Astrocyte of the spinal cord (primary cell): Measurements from ENCODE around the gene NDUFAF5.
"Not testable (repeated sequence)": the region's sequence is repeated elsewhere in the genome, so short reads cannot be mapped to it uniquely, and the experiment has no call there.

ENCODE experiments used
- DNase-seq: peaks from one replicate; pipeline ENCODE4 v3.0.0; 2011; ENCODE audit warnings: low read depth, low spot score
- H3K4me3 ChIP-seq: 2 replicates; pipeline ENCODE4 v1.5.1; 2011; ENCODE audit warnings: low read depth, mild to moderate bottlenecking, low read length, moderate library complexity
- in situ Hi-C: cut with HindIII; loops from 2 replicates; pipeline ENCODE4 v1.10.0; 2017; ENCODE audit warnings: low sequenced_read_pairs
- TF ChIP-seq, protein P1 (sequence below): IDR thresholded peaks from 2 replicates; pipeline ENCODE4 v1.5.1; 2012; ENCODE audit warnings: low read depth, mild to moderate bottlenecking, low read length, inconsistent platforms

Gene NDUFAF5

DNA sequence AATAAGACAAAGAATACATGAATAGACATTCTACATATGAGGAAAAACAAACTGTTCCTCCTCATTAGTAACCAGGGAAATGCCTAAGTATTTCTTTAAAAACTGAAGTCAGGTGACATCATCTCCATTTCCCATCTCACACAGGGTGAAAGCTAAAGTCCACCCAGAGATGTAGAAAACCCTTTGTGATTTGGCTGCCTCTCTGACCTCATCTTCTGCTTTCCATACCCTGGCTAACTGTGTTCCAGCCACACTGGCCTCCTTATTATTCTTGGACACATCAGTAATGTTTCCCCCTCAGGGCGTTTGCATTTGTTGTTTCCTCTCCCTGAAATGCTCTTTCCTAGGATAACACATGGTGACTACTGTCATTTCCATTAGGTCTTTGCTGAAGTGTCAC, 40.5 kb upstream of the NDUFAF5 start:
- in situ Hi-C loops, result no loop called here
- DNase-seq, result no peak
- H3K4me3 ChIP-seq, result no peak overlapping the region
- TF ChIP-seq, protein P1, sequence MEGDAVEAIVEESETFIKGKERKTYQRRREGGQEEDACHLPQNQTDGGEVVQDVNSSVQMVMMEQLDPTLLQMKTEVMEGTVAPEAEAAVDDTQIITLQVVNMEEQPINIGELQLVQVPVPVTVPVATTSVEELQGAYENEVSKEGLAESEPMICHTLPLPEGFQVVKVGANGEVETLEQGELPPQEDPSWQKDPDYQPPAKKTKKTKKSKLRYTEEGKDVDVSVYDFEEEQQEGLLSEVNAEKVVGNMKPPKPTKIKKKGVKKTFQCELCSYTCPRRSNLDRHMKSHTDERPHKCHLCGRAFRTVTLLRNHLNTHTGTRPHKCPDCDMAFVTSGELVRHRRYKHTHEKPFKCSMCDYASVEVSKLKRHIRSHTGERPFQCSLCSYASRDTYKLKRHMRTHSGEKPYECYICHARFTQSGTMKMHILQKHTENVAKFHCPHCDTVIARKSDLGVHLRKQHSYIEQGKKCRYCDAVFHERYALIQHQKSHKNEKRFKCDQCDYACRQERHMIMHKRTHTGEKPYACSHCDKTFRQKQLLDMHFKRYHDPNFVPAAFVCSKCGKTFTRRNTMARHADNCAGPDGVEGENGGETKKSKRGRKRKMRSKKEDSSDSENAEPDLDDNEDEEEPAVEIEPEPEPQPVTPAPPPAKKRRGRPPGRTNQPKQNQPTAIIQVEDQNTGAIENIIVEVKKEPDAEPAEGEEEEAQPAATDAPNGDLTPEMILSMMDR, result no peak

DNA sequence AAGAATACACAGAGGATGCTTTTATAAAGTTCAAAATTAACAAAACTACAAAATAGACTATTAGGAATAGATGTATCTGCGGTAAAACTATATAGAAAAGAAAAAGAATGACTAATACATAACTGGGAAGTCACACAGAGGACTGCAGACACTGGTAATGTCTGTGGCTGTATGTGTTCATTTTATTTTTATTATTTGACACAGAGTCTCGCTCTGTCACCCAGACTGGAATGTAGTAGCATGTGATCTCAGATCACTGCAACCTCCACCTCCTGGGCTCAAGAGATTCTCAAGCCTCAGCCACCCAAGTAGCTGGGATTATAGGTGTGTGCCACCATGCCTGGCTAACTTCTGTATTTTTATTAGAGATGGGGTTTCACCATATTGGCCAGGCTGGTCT, 39.0 kb upstream of the NDUFAF5 start:
- in situ Hi-C loops, result no loop called here
- no peak overlapping the region for H3K4me3 ChIP-seq
- TF ChIP-seq, protein P1, result no peak
- no peak for DNase-seq

- TF ChIP-seq, protein P1, result no peak
- in situ Hi-C loops, result no loop called here
- DNase-seq, result no peak
- no peak overlapping the region for H3K4me3 ChIP-seq
Measured at GRCh38 chr20:13749811-13750210, 35.0 kb upstream of the NDUFAF5 start.

GRCh38 chr20:13753436-13754036, 31.3 kb upstream of the NDUFAF5 start:
- DNase-seq, result no peak
- in situ Hi-C loops, result no loop called here
- H3K4me3 ChIP-seq, result no peak overlapping the region
- TF ChIP-seq, protein P1, result no peak

DNA sequence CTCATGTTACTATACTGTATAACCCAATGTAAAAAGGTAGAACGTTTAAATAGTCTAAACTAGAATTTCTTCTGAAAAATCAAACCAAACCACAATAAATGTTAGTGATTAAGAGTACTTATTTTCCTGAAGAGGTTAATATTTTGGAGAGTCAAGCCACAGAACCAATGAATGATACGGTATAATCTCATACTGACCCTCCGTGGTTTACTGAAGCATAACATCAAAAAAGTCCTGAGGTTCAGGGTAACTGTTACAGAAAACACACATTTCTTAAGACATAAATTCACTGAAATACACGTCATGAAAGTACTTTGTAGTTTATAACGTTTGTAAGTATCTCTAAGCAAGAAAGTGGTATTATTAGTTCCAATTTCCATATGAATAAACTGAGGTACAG, 29.0 kb upstream of the NDUFAF5 start:
- TF ChIP-seq, protein P1, result no peak
- no peak for DNase-seq
- H3K4me3 ChIP-seq, result no peak overlapping the region
- in situ Hi-C loops, result no loop called here

- TF ChIP-seq, protein P1, result no peak
- no peak for DNase-seq
- H3K4me3 ChIP-seq, result no peak overlapping the region
- in situ Hi-C loops, result no loop called here
Measured at GRCh38 chr20:13756551-13756950, 28.3 kb upstream of the NDUFAF5 start.

GRCh38 chr20:13758884-13759283, 25.9 kb upstream of the NDUFAF5 start:
- H3K4me3 ChIP-seq, result no peak overlapping the region
- TF ChIP-seq, protein P1, result no peak
- in situ Hi-C loops, result no loop called here
- no peak for DNase-seq

- in situ Hi-C loops, DNase-seq, H3K4me3 ChIP-seq: not testable (repeated sequence)
Measured at GRCh38 chr20:13760451-13760946, 24.3 kb upstream of the NDUFAF5 start.
